GM18867 (cell line): ENCODE data around the gene INAVA.
"Not testable (repeated sequence)": the region's sequence is repeated elsewhere in the genome, so short reads cannot be mapped to it uniquely, and the experiment has no call there.

Experiments
- ATAC-seq: cut with Tn5 transposase; IDR thresholded peaks from one replicate; pipeline ENCODE4 v1.9.1; 2021; ENCODE audit warnings: mild to moderate bottlenecking, moderate library complexity; ENCODE audit not compliant: unreplicated experiment

INAVA gene

DNA sequence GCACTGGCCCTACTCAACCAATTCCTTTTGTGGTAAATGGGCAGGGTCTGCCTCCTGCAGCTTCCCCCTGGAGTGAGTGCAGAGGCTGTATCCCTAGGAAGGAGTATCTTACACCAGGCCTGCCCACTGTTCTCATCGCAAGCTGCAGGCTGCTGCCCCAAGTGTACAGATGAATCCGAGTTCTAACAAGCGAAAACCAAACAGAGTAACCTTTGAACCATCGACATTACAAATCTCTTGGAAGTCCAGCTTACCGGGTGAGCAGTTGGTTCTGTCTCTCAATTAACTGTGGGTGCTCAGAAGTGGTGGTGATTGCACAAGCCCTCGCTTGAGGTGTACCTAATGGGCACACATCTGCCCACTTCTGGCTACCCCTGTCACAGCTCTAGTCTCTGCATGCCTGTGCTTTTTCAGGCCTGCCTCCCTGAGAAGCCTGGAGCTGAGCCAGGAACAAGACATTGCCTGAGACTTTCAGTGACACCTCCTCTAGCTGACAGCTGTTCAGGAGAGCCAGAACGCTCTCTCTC lies 22.7 kb downstream of the INAVA start:
- ATAC-seq, result no peak

DNA sequence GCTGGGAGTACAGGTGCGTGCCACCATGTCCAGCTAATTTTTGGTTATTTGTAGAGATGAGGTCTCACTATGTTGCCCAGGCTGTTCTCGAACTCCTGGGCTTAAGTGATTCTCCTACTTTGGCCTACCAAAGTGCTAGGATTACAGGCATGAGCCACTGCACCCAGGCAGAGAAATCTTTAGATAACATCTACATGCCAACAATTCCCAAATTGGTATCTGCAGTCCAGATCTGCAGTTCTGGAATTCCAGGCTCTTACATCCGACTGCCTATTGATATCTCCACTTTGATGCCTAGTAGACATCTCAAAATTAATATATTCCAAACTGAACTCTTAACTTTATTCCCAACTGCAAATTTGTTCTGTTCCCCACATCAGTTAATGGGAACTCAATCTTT lies 23.3 kb downstream of the INAVA start:
- no peak for ATAC-seq

DNA sequence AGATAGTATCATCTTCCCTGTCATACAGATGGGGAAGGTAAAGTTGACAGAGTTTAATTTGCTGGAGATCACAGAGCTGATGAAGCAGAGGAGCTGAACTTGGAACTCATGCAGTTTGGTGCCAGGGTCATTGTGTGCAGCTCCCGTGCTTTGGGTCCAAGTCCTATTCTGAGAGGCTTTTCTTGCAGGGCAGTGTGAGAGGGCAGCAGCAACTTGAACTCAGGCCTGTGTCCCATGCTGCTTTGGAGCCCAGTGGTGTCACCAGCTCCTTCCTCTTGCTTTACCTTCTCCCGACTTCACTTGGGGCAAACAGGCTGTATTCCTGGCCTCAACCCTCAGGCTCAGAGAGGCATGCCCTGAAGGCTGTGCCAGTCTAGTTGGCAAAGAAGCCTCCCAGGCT lies 24.7 kb downstream of the INAVA start:
- no peak for ATAC-seq

DNA sequence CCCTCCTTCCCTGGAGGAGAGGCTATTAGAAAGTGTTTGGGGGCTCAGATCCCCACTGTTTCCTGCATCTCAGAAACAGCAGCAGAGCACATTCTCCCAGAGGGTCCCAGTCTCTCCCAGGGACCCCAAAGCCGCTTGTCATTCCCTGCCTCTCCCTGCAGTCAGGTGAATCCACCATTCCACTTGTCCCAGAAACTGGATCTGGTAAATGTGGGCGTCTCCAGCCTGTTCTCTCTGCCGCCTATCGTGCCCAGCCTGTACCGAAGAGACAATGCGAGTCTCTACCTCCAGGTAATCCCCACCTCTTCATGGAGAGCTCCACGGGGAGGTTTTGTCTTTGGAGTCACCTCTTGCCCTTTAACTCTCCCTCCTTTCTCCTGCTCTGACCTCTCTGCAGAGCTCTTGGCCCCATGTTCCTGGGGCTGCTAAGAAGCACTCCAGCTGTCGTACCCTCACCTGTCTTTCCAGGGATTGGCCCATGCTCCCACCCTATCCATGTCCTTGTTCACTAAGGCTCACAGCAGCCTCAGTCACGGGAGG lies 26.9 kb downstream of the INAVA start:
- ATAC-seq, result no peak

DNA sequence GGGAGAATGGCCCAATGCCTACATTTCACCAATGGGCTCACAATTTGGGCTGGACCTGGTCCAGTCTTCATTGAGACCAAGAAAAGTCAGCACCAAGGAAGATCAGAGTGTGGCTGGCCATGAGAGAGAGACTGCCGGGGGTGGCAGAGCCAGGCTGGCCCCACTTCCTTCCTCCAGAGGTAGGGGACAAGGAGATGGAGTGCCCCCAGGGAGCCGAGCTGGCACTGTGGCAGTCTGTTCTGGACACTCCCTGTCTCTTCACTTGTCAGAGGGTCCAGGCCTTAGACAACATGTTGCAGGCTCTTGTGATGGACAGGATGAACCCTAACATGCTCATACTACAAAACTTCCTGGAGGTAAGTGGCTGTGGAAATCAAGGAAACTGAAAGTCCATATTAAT lies 27.7 kb downstream of the INAVA start:
- no peak for ATAC-seq

DNA sequence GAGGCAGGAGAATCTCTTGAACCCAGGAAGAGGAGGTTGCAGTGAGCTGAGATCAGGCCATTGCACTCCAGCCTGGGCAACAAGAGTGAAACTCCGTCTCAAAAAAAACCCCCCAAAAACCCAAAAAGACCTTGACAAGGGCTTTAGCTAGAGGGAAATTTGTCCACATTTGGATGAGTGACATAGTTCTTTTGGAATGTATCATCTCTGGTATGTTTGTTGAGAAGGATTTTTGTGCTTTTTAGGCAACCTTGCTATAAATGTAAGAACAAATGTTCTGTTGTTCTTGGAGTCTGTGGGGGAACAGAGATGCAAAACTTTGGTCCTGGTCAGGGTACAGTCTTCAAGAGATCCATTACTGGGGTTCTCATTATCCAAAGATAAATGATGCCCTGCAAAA lies 28.9 kb downstream of the INAVA start:
- no peak for ATAC-seq

DNA sequence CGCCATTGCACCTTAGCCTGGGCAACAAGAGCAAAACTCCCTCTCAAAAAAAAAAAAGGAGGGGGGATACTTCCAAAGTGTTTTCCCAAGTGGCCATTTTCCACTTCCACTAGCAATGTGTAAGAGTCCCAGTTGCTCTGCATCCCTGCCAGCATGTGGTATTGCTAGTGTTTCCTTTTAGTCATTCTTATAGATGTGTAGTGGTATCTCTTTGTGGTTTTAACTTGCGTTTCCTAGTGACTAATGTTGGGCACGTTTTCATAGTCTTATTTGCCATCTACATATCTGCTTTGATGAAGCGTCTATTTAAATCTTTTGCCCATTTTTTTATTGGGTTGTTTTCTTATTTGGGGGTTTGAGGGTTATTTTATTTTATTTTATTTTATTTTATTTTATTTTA lies 31.1 kb downstream of the INAVA start:
- no peak for ATAC-seq

DNA sequence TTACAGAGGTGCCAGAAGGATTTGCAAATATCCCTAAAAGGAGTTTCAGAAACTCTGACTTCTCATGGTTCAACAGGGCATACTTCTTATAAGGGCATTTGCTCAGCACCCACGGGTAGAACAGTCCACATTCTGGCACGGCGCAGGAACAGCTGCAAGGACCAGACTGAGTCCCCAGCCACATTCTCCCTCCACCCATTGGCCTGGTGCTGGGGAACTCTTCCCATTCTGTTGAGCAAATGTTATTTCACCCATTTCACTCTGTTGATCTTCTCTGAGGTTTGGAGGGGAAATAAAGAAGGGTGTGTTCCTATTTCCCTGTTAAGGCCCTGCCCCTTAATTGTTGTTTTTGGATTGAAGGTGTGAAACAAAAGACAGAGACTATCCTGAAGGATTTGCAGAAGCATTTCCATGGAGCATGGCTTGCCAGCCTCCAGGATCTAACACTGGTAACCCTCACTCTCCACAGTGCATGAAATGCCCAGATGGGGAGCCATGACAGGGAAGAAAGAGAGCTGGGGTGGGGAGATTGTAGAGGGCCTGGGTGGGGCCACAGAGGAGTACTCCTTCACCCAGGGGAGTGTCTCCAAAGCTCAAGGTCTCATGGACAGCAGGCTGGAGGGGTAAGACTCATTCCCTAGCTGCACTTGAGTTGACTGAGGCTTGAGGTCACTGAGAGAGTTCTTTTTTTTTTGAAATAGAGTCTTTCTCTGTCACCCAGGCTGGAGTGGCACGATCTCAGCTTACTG lies 35.0 kb downstream of the INAVA start:
- no peak for ATAC-seq

DNA sequence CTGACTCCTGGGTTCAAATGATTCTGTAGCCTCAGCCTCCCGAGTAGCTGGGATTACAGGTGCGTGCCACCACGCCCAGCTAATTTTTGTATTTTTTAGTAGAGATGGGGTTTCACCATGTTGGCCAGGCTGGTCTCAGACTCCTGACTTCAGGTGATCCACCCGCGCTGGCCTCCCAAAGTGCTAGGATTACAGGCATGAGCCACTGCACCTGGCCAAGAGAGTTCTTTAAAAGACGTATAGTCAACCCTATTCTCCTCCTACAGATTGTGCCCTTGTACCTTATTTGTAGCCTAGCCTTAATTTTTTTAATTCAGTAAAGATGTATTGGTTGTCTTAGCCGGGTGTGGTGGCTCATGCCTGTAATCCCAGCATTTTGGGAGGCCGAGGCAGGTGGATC lies 35.6 kb downstream of the INAVA start:
- not testable (repeated sequence) for ATAC-seq

- ATAC-seq, result no peak
Measured at GRCh38 chr1:200931776-200932175, 37.1 kb downstream of the INAVA start.

GRCh38 chr1:200934676-200935245 lies 40.1 kb downstream of the INAVA start:
- ATAC-seq, result no peak

GRCh38 chr1:200935286-200935962 lies 40.7 kb downstream of the INAVA start:
- not testable (repeated sequence) for ATAC-seq

DNA sequence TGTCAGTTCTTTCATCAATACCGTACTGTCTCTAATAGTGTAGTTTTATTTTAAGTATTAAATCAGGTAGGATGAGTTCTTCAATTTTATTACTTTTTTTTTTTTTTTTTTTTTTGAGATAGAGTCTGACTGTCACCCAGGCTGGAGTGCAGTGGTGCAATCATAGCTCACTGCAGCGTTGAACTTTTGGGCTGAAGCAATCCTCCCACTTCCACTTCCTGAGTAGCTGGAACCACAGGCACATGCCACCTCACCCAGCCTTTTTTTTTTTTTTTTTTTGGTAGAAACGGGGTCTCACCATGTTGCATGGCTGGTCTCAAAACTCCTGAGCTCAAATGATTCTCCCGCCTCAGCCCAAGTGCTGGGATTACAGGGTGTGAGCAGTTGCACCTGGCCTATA lies 44.3 kb downstream of the INAVA start:
- ATAC-seq, result no peak

GRCh38 chr1:200945111-200945510 lies 50.4 kb downstream of the INAVA start:
- ATAC-seq, result no peak

DNA sequence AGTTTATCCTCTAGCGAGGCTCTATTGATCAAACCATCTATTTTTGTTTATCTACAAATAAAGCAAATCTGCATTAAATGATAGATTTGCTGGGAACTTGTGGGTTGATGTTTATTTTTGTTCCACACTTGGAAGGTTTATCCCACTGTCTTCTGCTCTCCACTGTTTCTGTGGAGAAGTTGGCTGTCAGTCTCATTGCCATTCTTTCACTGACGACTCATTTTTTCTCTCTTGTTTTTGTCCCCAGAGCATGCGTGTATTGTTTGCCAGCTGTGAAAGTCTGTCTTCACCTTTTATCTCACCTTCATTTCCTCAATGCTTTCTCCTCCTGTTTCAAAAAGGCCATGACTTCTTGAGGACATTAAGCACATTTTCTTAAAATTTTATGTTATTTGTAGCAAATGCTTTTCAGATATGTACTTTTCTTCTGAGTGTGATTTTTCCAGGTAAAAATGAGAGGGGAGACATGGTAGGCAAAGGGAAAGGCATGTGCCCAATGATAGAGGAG lies 52.4 kb downstream of the INAVA start:
- no peak for ATAC-seq

DNA sequence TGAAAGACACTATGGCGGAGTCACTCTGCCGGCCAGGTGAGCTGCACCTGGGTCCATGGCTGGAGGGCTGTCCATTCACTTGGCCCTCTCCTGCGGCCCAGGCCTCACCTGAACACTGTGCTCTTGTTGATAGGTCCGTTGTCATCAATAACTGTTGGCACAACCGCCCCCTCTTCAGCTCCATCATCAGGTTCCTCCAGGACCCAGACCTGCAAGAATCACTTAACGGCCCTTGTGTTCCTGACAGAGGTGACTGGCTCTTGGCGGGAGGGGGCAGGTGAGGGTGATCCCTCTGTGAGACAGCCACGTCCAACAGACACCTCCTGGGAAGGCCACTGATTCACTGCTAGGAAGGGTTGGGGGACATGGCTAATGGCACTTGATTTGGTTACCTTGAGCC lies 54.9 kb downstream of the INAVA start:
- ATAC-seq, result no peak

DNA sequence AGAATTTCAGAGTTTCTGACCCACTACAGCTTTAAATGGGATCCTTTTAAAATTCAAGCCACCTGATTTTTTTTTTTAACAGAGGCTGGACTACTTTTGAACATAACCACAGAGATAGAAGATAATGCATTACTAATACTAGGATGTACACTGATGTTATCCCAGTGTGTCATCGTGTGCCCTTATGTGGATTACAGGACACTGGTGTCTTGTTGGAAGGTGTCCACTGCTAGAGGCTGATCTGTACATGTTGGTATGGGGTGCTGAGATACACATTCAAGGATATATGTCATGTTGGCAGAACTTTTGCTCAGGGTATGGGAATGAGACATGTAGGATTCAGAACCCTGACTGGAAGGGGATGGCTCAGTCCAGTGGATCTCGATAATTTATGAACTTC lies 56.3 kb downstream of the INAVA start:
- no peak for ATAC-seq

DNA sequence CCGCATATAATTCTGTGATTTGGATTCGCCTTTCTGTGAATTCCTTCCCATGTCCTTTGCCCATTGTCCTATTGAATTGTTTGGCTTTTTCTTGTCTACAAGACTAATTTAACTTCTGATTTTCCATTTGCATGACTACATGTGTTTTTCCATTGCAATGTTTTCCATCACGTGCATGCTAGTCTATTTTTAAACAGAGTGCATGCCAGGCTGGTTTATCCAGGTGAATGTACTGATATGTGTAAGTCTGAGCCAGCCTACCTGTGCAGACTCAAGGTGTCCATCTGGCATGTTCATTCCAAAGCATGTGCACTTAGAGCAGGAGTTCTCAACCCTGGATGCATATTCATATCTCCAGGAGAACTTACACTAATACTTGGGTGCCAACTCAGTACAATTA lies 59.7 kb downstream of the INAVA start:
- no peak for ATAC-seq

DNA sequence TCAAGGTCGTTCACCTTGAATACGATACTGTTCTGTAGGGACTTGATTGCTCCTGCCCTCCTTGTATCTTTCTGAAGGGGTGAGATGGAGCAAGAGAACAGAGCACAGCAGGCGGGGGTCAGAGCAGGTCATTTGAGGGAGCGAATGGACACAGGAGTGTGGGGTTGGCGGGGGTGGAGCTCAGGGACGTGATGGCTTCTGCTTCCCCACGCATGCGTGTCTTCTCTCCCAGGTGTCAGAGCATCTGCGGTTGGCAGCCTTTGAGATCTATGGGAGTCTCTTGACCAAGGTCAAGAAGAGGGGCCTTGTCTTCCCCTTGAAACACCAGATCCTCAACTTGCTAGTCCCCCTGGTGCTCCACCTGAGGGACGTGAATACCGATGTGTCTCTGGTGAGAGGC lies 63.9 kb downstream of the INAVA start:
- no peak for ATAC-seq

- no peak for ATAC-seq
Measured at GRCh38 chr1:200959411-200959921, 64.8 kb downstream of the INAVA start.

- no peak for ATAC-seq
Measured at GRCh38 chr1:200960236-200960947, 65.7 kb downstream of the INAVA start.
